Measurements from ENCODE around the gene SORCS2.

DNA sequence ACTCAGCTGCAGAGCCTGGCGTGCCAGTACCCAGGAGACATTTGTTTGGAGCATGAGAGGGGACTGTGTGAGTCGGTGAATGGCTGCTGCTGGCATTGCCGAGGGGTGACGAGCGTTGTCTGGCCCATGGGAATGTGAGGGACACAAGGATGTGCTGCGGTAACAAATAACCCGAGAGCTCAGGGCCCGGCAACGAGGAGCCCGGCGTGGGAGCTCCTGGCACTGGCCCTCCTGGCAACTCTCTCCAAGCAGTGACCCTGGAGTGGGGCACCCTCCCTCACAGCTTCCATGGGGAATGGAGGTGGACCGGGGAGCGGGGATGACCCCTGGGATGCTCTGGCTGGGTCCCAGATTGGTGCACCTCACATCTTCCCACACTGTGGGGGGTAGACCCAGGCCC, 44.0 kb upstream of the SORCS2 start:
- TF ChIP-seq, protein P1, sequence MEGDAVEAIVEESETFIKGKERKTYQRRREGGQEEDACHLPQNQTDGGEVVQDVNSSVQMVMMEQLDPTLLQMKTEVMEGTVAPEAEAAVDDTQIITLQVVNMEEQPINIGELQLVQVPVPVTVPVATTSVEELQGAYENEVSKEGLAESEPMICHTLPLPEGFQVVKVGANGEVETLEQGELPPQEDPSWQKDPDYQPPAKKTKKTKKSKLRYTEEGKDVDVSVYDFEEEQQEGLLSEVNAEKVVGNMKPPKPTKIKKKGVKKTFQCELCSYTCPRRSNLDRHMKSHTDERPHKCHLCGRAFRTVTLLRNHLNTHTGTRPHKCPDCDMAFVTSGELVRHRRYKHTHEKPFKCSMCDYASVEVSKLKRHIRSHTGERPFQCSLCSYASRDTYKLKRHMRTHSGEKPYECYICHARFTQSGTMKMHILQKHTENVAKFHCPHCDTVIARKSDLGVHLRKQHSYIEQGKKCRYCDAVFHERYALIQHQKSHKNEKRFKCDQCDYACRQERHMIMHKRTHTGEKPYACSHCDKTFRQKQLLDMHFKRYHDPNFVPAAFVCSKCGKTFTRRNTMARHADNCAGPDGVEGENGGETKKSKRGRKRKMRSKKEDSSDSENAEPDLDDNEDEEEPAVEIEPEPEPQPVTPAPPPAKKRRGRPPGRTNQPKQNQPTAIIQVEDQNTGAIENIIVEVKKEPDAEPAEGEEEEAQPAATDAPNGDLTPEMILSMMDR (conservative IDR thresholded peaks at IDR 0.05; ENCODE audit: low read depth, low read length), result no peak
- TF ChIP-seq EZH2 (IDR thresholded peaks at IDR 0.05; ENCODE audit: borderline replicate concordance, low read depth, low read length, poor library complexity, severe bottlenecking), result no peak

Data from A673 (cell line).